HepG2 (cell line): ENCODE measurements around the gene TNNI3K. TPM values are rescaled to one million over a fixed set of nuclear protein-coding genes. Genes with fewer than 3 reads are reported as not detected.

Experiments used
- ATAC-seq: fragments of 200-7000 bp; cut with Tn5 transposase; 3 replicates; pipeline ENCODE4 v1.9.1; 2020; ENCODE audit warnings: mild to moderate bottlenecking, moderate library complexity
- BruUV-seq: library from RNA; stranded (reverse); fragments of 400-500 nt; replicated peaks from 2 replicates; lab custom pipeline; 2021; lab: Mats Ljungman, UMichigan
- CTCF ChIA-PET: fragments of 300-600 bp; formaldehyde crosslinking; extraction: SDS; loops from one replicate; lab custom pipeline; 2021; ENCODE audit warnings: low total read pairs, inconsistent platforms, low intra/inter-chr PET ratio; lab: Yijun Ruan, JAX
- POLR2A ChIA-PET: fragments of 350-600 bp; sonication (Branson Sonifier 250); formaldehyde crosslinking; loops from one replicate; lab custom pipeline; 2020; ENCODE audit warnings: antibody characterized with exemption, inconsistent platforms; lab: Yijun Ruan, JAX
- DNase-seq: peaks from one replicate; pipeline ENCODE4 v3.0.0-alpha.2; 2015; ENCODE audit warnings: low spot score
- FAIRE-seq: peaks from 3 replicates; lab custom pipeline; 2011; peaks lifted over from hg19 to GRCh38; lab: Jason Lieb, UNC
- H2AFZ ChIP-seq: one replicate; pipeline ENCODE4 v1.6.1; 2011; ENCODE audit warnings: low read length, inconsistent platforms
- H3K27ac ChIP-seq: fragments of 300-600 bp; 3 replicates; pipeline ENCODE4 v1.8.0; 2011; ENCODE audit warnings: mixed run types, mild to moderate bottlenecking, mixed read lengths, low read length, inconsistent platforms; ENCODE audit not compliant: insufficient read depth; ENCODE audit errors: extremely low read length
- H3K27me3 ChIP-seq, 2 experiments: fragments of 200-600 bp in 1 of 2; 2 replicates in 1 of 2; 3 replicates in 1 of 2; pipeline versions ENCODE4 v1.6.0 to v1.8.0; 2011; ENCODE audit warnings: low read length in 2 of 2, mild to moderate bottlenecking in 2 of 2, moderate library complexity in 2 of 2, inconsistent platforms in 1 of 2; ENCODE audit not compliant: insufficient read depth in 2 of 2, control insufficient read depth in 1 of 2
- H3K36me3 ChIP-seq, 2 experiments: fragments of 200-600 bp in 1 of 2; replicated peaks in 1 of 2; 2 replicates in 1 of 2; 3 replicates in 1 of 2; pipeline versions ENCODE4 v1.5.1 to v1.8.0; 2011; ENCODE audit warnings: low read length in 2 of 2, inconsistent platforms in 1 of 2; ENCODE audit not compliant: insufficient read depth in 2 of 2, control insufficient read depth in 1 of 2
- H3K4me1 ChIP-seq: 2 replicates; pipeline ENCODE4 v1.5.1; 2012; ENCODE audit warnings: low read length, inconsistent platforms; ENCODE audit not compliant: insufficient read depth
- H3K4me2 ChIP-seq: 2 replicates; pipeline ENCODE4 v1.6.0; 2011; ENCODE audit warnings: low read depth, low read length, inconsistent platforms
- H3K4me3 ChIP-seq, 3 experiments: fragments of 200-600 bp in 1 of 3; sonication (generic), shearing (Covaris generic) in 1 of 3; replicated peaks in 1 of 3; 2 replicates each; pipeline ENCODE4 v1.5.1; 2011 to 2016; ENCODE audit warnings: low read length in 3 of 3, inconsistent platforms in 2 of 3, low read depth in 2 of 3, mild to moderate bottlenecking in 2 of 3, control low read depth in 1 of 3, mixed read lengths in 1 of 3; ENCODE audit not compliant: insufficient read depth in 1 of 3
- H3K79me2 ChIP-seq: one replicate; pipeline ENCODE4 v1.6.1; 2011; ENCODE audit warnings: low read length, inconsistent platforms; ENCODE audit not compliant: insufficient read depth
- H3K9ac ChIP-seq: 2 replicates; pipeline ENCODE4 v1.6.0; 2011; ENCODE audit warnings: mild to moderate bottlenecking, low read depth, low read length, inconsistent platforms; ENCODE audit not compliant: insufficient read depth
- H3K9me3 ChIP-seq: 2 replicates; pipeline ENCODE4 v1.5.1; 2012; ENCODE audit warnings: mild to moderate bottlenecking, low read length
- H4K20me1 ChIP-seq: 2 replicates; pipeline ENCODE4 v1.6.0; 2011; ENCODE audit warnings: inconsistent platforms, mild to moderate bottlenecking, low read length, moderate library complexity; ENCODE audit not compliant: insufficient read depth
- POGZ ChIP-seq: sonication (generic); formaldehyde crosslinking; IDR thresholded peaks from 2 replicates; pipeline ENCODE4 v1.4.0; 2020; ENCODE audit warnings: mild to moderate bottlenecking, missing genetic modification reagents
- ZBTB33 ChIP-seq: sonication (generic); formaldehyde crosslinking; IDR thresholded peaks from 2 replicates; pipeline ENCODE4 v1.4.0; 2020; ENCODE audit warnings: missing genetic modification reagents
- ZFP36L2 ChIP-seq: sonication (generic); formaldehyde crosslinking; IDR thresholded peaks from 2 replicates; pipeline ENCODE4 v1.4.0; 2020; ENCODE audit warnings: missing genetic modification reagents
- ZNF136 ChIP-seq: sonication (generic); formaldehyde crosslinking; IDR thresholded peaks from 2 replicates; pipeline ENCODE4 v1.8.1; 2022; ENCODE audit warnings: low read depth, mild to moderate bottlenecking, moderate library complexity, missing genetic modification reagents
- ZNF616 ChIP-seq: sonication (generic); formaldehyde crosslinking; IDR thresholded peaks from 2 replicates; pipeline ENCODE4 v1.5.0; 2020; ENCODE audit warnings: low read depth, mild to moderate bottlenecking, missing genetic modification reagents
- WGBS: methylation state at CpG from one replicate; pipeline ENCODE4 v1.1.6; 2017; ENCODE audit warnings: low lambda C conversion rate; 5-methylcytosine and 5-hydroxymethylcytosine counted together
- in situ Hi-C: cut with HindIII; loops from 2 replicates; pipeline ENCODE4 v1.10.0; 2017; ENCODE audit warnings: low pct_unique_long_range_greater_than_20kb; ENCODE audit not compliant: extremely low pct_ligation_motif_present
- intact Hi-C: fragments of 100-400 bp; cut with micrococcal nuclease; formaldehyde crosslinking; loops from one replicate; pipeline ENCODE4 v1.10.0; 2022; ENCODE audit not compliant: unreplicated experiment
- polyA plus RNA-seq, 8 experiments: library from polyadenylated mRNA; depleted of rRNA in 3 of 8; stranded (reverse) in 7 of 8; unstranded in 1 of 8; fragments of >200 nt; fragmentation: Illumina TruSeq in 4 of 8; extraction: Trizol in 4 of 8; gene quantifications; 2 replicates each; pipeline versions ENCODE4 v1.2.1 to v1.2.3, GENCODE V29; 2011 to 2016; ENCODE audit warnings: low read depth in 4 of 8, missing spikeins in 1 of 8, mixed read lengths in 1 of 8; ENCODE audit not compliant: insufficient read depth in 1 of 8
- total RNA-seq, 5 experiments: library from RNA; depleted of rRNA; stranded (reverse); fragments of >200 nt; fragmentation: Illumina TruSeq; extraction: Trizol; gene quantifications; 2 replicates each; pipeline ENCODE4 v1.2.3, GENCODE V29; 2016; ENCODE audit warnings: low read depth in 1 of 5
- TF ChIP-seq, protein P1 (sequence below), 2 experiments: sonication (generic) in 1 of 2; formaldehyde crosslinking in 1 of 2; IDR thresholded peaks; 2 replicates each; pipeline versions ENCODE4 v1.5.1 to v1.6.1; 2011 to 2020; ENCODE audit warnings: borderline replicate concordance in 1 of 2, low read depth in 1 of 2, low read length in 1 of 2, mild to moderate bottlenecking in 1 of 2, missing genetic modification reagents in 1 of 2, moderate library complexity in 1 of 2

Gene TNNI3K
- total and polyA plus RNA-seq, 2 of the 13 experiments (the other 11 are each of a cell fraction or from before 2014, with no cell fraction given): 1.1 TPM; not detected in 1

GRCh38 chr1:74344387-74344786 lies 109.2 kb downstream of the TNNI3K start:
- no peak overlapping the region for H3K9ac ChIP-seq
- CTCF ChIA-PET: no interaction called here
- BruUV-seq: no TSS peak
- no peak overlapping the region for H3K27ac ChIP-seq
- no peaks in the 10 kb centered on the region for H3K79me2 ChIP-seq
- no peak for DNase-seq
- in situ Hi-C loops (no loop called here), intact Hi-C loops (no loop called here)
- no peak overlapping the region for H2AFZ ChIP-seq
- no peak for FAIRE-seq
- ATAC-seq: no peak
- POLR2A ChIA-PET: no interaction called here
- H3K9me3 ChIP-seq: no peaks in the 10 kb centered on the region
- H3K4me2 ChIP-seq: no peak overlapping the region
- H4K20me1 ChIP-seq: no peaks in the 10 kb centered on the region
- H3K36me3 ChIP-seq: no peaks in the 10 kb centered on the region
- WGBS: 0% methylated on average over 1 of the region's 1 CpG
- H3K4me3 ChIP-seq: no peak overlapping the region
- H3K27me3 ChIP-seq: no peaks in the 10 kb centered on the region
- H3K4me1 ChIP-seq: no peaks in the 10 kb centered on the region
- TF ChIP-seq ZNF136 (no peak), ZBTB33 (CRISPR knock-in tag) (no peak), ZNF616 (no peak), ZFP36L2 (CRISPR knock-in tag) (no peak), POGZ (CRISPR knock-in tag) (no peak)
- TF ChIP-seq, protein P1, sequence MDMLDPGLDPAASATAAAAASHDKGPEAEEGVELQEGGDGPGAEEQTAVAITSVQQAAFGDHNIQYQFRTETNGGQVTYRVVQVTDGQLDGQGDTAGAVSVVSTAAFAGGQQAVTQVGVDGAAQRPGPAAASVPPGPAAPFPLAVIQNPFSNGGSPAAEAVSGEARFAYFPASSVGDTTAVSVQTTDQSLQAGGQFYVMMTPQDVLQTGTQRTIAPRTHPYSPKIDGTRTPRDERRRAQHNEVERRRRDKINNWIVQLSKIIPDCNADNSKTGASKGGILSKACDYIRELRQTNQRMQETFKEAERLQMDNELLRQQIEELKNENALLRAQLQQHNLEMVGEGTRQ (IDR thresholded peaks at IDR 0.05; ENCODE audit: low read depth, low read length): no peak
- TF ChIP-seq, protein P1 (CRISPR knock-in tag; IDR thresholded peaks at IDR 0.05; ENCODE audit: borderline replicate concordance): no peak
